Coronary artery (tissue), 2 donors: ENCODE data around the gene CAPS.
A peak's percentile ranks its signal among the peaks of the same experiment; 100 is the strongest.

Experiments
- DNase-seq: peaks from one replicate; pipeline ENCODE4 v3.0.0-alpha.2; 2017; ENCODE audit warnings: low spot score
- H3K27ac ChIP-seq, 2 donors: fragments of 200-600 bp; sonication (generic); one replicate each; pipeline ENCODE4 v1.5.1; 2016 to 2019
- H3K4me3 ChIP-seq: fragments of 200-600 bp; sonication (generic); 2 replicates; pipeline ENCODE4 v1.5.1; 2016; ENCODE audit warnings: mild to moderate bottlenecking, moderate library complexity
- CTCF ChIP-seq: fragments of 200-600 bp; sonication (generic); IDR thresholded peaks from one replicate; pipeline ENCODE4 v1.5.1; 2019; ENCODE audit warnings: antibody characterized with exemption

Gene CAPS

GRCh38 chr19:5907241-5907640, 6.8 kb upstream of the CAPS start:
- no peak for DNase-seq
- Histone ChIP-seq H3K27ac (no peak overlapping the region), H3K4me3 (no peak overlapping the region)
- no peak for TF ChIP-seq CTCF

- TF ChIP-seq CTCF: no peak
- Histone ChIP-seq H3K4me3 (no peak overlapping the region), H3K27ac (no peak overlapping the region)
- no peak for DNase-seq
These were observed 5.1 kb upstream of the CAPS start for GRCh38 chr19:5908773-5909442.

GRCh38 chr19:5910638-5910907, 3.5 kb upstream of the CAPS start:
- DNase-seq: no peak
- Histone ChIP-seq H3K27ac (no peak overlapping the region), H3K4me3 (no peak overlapping the region)
- TF ChIP-seq CTCF: no peak

GRCh38 chr19:5911366-5911765, 2.7 kb upstream of the CAPS start:
- no peak for TF ChIP-seq CTCF
- no peak overlapping the region for H3K4me3 ChIP-seq
- no peak for DNase-seq
- H3K27ac ChIP-seq: no peak overlapping the region

GRCh38 chr19:5914358-5914774, 312 bp downstream of the CAPS start:
- no peak for TF ChIP-seq CTCF
- Histone ChIP-seq H3K27ac (peak overlapping the region in 1 of 2 donors; percentile 63), H3K4me3 (peak overlapping the region; percentile 12)
- no peak for DNase-seq

GRCh38 chr19:5914946-5915781, 1.1 kb downstream of the CAPS start:
- H3K27ac ChIP-seq: peak overlapping the region in 1 of 2 donors; percentile 63
- no peak for DNase-seq
- H3K4me3 ChIP-seq: peak overlapping the region; percentile 12
- TF ChIP-seq CTCF: no peak

GRCh38 chr19:5915782-5916165, 1.7 kb downstream of the CAPS start:
- Histone ChIP-seq H3K4me3 (no peak overlapping the region), H3K27ac (no peak overlapping the region)
- no peak for TF ChIP-seq CTCF
- DNase-seq: no peak
